A549 (cell line): Measurements from ENCODE around the gene TRPV6.

ENCODE experiments used
- BHLHE40 ChIP-seq: IDR thresholded peaks from 2 replicates; pipeline ENCODE4 v1.6.1; 2012; ENCODE audit warnings: low read depth, low read length, inconsistent platforms
- EP300 ChIP-seq, 2 experiments: fragments of >200 bp; sonication (Bioruptor Twin); formaldehyde crosslinking; IDR thresholded peaks; 2 replicates in 1 of 2; 3 replicates in 1 of 2; pipeline ENCODE4 v1.6.1; 2016 to 2017
- PHF8 ChIP-seq: fragments of 200-600 bp; sonication (generic); IDR thresholded peaks from 2 replicates; pipeline ENCODE4 v1.6.1; 2016; ENCODE audit warnings: low read depth, mild to moderate bottlenecking, antibody characterized with exemption, moderate library complexity, borderline replicate concordance
- POLR2A ChIP-seq: IDR thresholded peaks from 2 replicates; pipeline ENCODE4 v1.6.1; 2012; ENCODE audit warnings: mild to moderate bottlenecking, low read length
- RAD21 ChIP-seq, 2 experiments: fragments of >200 bp in 1 of 2; sonication (Bioruptor Twin) in 1 of 2; formaldehyde crosslinking in 1 of 2; IDR thresholded peaks in 1 of 2; conservative IDR thresholded peaks in 1 of 2; 2 replicates in 1 of 2; 3 replicates in 1 of 2; pipeline ENCODE4 v1.6.1; 2012 to 2018; ENCODE audit warnings: inconsistent platforms in 1 of 2
- TF ChIP-seq, protein P1 (sequence below): fragments of >200 bp; sonication (Bioruptor Twin); formaldehyde crosslinking; IDR thresholded peaks from 3 replicates; pipeline ENCODE4 v1.5.1; 2016
- TF ChIP-seq, protein P2 (sequence below): fragments of 450-650 bp; IDR thresholded peaks from 2 replicates; pipeline ENCODE4 v1.6.1; 2014; ENCODE audit warnings: antibody characterized with exemption
- TF ChIP-seq, protein P3 (sequence below): IDR thresholded peaks from 2 replicates; pipeline ENCODE4 v1.6.1; 2012

DNA sequence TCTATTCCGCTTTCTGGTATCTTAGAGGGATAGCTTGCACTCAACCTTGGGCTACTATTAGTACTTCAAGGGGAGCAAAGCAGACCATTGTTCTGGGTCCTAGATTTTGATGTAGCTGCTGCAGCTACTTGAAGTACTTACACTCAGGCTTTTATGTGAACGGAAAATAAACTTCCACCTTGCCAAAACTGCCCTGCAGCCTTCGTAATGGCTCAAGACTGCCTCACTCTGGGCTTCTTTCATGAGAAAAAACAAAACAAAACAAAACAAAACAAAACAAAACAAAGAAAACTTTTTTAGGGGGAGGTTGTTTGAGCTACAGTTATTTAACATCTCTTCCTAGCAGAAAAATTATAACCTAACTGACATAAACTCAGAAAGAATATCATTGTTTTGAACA is 50.1 kb downstream of the TRPV6 start:
- TF ChIP-seq, protein P1, sequence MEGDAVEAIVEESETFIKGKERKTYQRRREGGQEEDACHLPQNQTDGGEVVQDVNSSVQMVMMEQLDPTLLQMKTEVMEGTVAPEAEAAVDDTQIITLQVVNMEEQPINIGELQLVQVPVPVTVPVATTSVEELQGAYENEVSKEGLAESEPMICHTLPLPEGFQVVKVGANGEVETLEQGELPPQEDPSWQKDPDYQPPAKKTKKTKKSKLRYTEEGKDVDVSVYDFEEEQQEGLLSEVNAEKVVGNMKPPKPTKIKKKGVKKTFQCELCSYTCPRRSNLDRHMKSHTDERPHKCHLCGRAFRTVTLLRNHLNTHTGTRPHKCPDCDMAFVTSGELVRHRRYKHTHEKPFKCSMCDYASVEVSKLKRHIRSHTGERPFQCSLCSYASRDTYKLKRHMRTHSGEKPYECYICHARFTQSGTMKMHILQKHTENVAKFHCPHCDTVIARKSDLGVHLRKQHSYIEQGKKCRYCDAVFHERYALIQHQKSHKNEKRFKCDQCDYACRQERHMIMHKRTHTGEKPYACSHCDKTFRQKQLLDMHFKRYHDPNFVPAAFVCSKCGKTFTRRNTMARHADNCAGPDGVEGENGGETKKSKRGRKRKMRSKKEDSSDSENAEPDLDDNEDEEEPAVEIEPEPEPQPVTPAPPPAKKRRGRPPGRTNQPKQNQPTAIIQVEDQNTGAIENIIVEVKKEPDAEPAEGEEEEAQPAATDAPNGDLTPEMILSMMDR = no peak
- TF ChIP-seq, protein P2, sequence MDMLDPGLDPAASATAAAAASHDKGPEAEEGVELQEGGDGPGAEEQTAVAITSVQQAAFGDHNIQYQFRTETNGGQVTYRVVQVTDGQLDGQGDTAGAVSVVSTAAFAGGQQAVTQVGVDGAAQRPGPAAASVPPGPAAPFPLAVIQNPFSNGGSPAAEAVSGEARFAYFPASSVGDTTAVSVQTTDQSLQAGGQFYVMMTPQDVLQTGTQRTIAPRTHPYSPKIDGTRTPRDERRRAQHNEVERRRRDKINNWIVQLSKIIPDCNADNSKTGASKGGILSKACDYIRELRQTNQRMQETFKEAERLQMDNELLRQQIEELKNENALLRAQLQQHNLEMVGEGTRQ = no peak
- TF ChIP-seq EP300 (IDR thresholded peaks at IDR 0.05) (no peak), RAD21 (conservative IDR thresholded peaks at IDR 0.05 in 1 of 2, IDR thresholded peaks at IDR 0.05 in 1 of 2) (no peak), PHF8 (no peak), BHLHE40 (no peak), POLR2A (no peak)
- TF ChIP-seq, protein P3, sequence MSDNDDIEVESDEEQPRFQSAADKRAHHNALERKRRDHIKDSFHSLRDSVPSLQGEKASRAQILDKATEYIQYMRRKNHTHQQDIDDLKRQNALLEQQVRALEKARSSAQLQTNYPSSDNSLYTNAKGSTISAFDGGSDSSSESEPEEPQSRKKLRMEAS = no peak
